ENCODE results near the gene DRAM1. TPM values are rescaled to one million over a fixed set of nuclear protein-coding genes. Genes with fewer than 3 reads are reported as not detected.

DRAM1 gene
- total and polyA plus RNA-seq, 9 of the 15 experiments (the other 6 are each of a cell fraction or from before 2014, with no cell fraction given): 1.4 to 4.3 (median 2.7) TPM

DNA sequence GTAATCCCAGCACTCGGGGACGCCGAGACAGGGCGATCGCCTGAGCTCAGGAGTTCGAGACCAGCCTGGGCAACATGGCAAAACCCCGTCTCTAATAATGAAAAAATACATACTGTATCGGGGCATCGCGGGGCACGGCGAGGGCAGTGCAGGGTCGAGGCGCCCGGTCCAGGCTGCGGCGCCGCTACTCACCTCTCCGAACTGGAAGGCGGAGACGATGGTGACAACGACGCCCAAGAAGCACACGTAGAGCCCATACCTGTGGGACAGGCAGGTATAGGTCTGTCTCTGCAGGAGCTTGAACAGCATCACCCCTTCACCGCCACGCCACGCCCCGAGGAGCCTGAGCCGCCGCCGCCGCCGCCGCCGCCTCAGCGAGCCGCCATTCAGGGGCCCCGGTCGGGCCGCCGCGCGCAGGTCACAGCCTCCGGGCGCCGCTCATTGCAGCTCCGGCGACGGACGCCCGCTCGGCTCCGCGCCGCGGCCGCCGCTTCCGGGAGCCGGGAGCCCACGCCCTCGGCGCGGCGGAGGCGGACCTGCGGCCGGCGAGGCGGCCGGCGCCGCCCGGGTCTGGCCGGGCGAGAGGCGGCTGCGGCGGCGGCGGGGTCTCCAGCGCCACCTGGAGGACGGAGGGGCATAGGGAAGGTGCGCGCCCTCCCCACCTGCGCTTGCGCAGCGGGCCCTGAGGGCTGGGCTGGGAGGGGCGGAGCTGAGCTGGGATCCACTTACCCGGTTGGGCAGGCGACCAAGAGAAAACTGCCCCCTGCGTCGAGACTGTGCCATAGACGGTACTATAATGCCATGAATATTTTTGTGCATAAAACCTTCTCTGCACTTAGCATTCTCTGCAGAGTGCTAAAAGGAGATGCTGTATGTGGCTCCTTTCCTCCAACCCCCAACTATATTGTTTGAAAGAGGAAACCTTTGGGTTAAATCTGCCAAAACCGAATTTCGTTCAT is 46.7 kb upstream of the DRAM1 start, which contains the start of gene GNPTAB (continued):
- TF ChIP-seq NR4A1 (CRISPR knock-in tag; IDR thresholded peaks at IDR 0.05) (no peak), NR4A1 (tag; IDR thresholded peaks at IDR 0.05) (no peak), TAF15 (IDR thresholded peaks at IDR 0.05; ENCODE audit: low read depth, low read length) (no peak), ADNP (tag; IDR thresholded peaks at IDR 0.05) (peak; percentile 82), HDAC1 (IDR thresholded peaks at IDR 0.05) (0 out of 4 replicates have a peak, but pooled peaks of 1 of the 2 experiments have one; percentile 20), JUNB (CRISPR knock-in tag; conservative IDR thresholded peaks at IDR 0.05) (no peak), PHF21A (IDR thresholded peaks at IDR 0.05; ENCODE audit: borderline replicate concordance, low read depth) (no peak), VEZF1 (CRISPR knock-in tag; IDR thresholded peaks at IDR 0.05) (peak; percentile 65), MYNN (IDR thresholded peaks at IDR 0.05) (no peak), MYNN (CRISPR knock-in tag; IDR thresholded peaks at IDR 0.05) (no peak), ZNF589 (CRISPR knock-in tag; IDR thresholded peaks at IDR 0.05; ENCODE audit: low read depth) (no peak), BDP1 (IDR thresholded peaks at IDR 0.05; ENCODE audit: insufficient read depth, insufficient read length) (no peak), ETS2 (tag; IDR thresholded peaks at IDR 0.05; ENCODE audit: borderline replicate concordance, poor library complexity, severe bottlenecking) (peak; percentile 21), RBM39 (optimal IDR thresholded peaks at IDR 0.05; ENCODE audit: low read depth, low read length) (no peak), NRF1 (conservative IDR thresholded peaks at IDR 0.05 in 1 of 2, IDR thresholded peaks at IDR 0.05 in 1 of 2) (peak; percentile 94 to 95), MYC (IDR thresholded peaks at IDR 0.05; ENCODE audit: low read depth, low read length) (peak; percentile 35; the same call in 1 of the 2 replicates), MYC (CRISPR knock-in tag; IDR thresholded peaks at IDR 0.05; ENCODE audit: borderline replicate concordance, low read depth) (no peak), FOXJ3 (CRISPR knock-in tag; IDR thresholded peaks at IDR 0.05) (no peak), RCOR1 (IDR thresholded peaks at IDR 0.05; ENCODE audit: borderline replicate concordance in 1 of 2, low read depth in 2 of 2, low read length in 2 of 2) (no peak), ATF7 (IDR thresholded peaks at IDR 0.05) (peak; percentile 45; the same call in 1 of the 2 replicates)
- TF ChIP-seq, protein P1, sequence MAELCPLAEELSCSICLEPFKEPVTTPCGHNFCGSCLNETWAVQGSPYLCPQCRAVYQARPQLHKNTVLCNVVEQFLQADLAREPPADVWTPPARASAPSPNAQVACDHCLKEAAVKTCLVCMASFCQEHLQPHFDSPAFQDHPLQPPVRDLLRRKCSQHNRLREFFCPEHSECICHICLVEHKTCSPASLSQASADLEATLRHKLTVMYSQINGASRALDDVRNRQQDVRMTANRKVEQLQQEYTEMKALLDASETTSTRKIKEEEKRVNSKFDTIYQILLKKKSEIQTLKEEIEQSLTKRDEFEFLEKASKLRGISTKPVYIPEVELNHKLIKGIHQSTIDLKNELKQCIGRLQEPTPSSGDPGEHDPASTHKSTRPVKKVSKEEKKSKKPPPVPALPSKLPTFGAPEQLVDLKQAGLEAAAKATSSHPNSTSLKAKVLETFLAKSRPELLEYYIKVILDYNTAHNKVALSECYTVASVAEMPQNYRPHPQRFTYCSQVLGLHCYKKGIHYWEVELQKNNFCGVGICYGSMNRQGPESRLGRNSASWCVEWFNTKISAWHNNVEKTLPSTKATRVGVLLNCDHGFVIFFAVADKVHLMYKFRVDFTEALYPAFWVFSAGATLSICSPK (IDR thresholded peaks at IDR 0.05; ENCODE audit: borderline replicate concordance): no peak
- TF ChIP-seq, protein P2, sequence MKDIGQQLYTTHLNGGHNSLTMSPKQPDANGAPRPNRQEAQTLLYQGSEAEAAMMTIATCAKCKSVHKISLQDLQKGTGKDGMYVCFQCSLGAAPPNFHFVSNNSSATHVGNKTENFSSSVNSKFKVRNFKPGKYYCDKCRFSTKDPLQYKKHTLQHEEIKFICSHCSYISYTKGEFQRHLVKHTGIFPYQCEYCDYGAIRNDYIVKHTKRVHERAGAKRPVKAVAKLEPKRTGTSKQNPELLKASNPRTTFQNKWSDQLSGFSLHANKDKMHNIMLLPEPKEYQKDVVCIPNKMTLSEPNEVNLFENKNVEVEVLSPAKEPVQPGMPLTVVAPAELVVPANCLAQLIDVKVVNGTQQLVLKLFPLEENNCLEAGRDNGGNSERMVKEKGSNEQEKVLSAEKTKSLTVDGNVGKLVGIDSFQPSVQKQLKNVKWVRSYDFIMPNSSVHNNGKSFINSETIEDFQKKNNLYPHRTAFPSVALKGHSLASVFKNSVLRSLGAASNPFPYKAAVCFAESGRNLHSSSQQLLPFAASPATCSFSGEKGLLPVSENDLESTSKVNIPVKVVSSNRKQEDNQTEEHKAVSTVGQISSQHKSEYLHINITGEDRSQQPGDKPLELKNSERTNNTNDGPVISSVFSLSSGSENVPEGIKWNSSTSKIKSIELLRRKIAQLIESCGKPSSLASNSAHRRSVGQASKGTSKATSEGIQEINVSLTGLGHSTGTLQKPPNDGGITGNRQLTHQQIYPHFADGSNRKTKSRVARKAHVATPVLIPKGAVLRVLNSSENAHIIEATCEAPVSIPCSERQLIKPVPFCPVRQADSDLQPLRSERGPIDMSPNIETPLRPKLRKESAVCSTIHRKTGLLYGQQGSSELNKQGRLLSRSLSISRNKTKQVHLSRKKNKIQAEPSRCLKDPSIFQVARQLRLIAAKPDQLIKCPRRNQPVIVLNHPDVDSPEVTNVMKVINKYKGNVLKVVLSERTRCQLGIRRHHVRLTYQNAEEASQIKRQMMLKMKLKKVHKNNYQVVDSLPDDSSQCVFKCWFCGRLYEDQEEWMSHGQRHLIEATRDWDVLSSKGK (CRISPR knock-in tag; IDR thresholded peaks at IDR 0.05): no peak

All from K562 (cell line).